ENCODE measurements around the gene MPND. TPM values are rescaled to one million over a fixed set of nuclear protein-coding genes. Genes with fewer than 3 reads are reported as not detected.

MPND gene
- total and polyA plus RNA-seq, 12 donors = 15.2 to 26.6 (median 20.9) TPM

GRCh38 chr19:4389511-4390016 lies 46.2 kb downstream of the MPND start:
- no peak for DNase-seq
- whole genome bisulfite sequencing, 2 donors = 49 to 53% methylated on average over 17 of the region's 17 CpGs
- ATAC-seq = peak in 4 of 8 donors; percentile 5 to 40 (median 24)
- TF ChIP-seq, protein P1, sequence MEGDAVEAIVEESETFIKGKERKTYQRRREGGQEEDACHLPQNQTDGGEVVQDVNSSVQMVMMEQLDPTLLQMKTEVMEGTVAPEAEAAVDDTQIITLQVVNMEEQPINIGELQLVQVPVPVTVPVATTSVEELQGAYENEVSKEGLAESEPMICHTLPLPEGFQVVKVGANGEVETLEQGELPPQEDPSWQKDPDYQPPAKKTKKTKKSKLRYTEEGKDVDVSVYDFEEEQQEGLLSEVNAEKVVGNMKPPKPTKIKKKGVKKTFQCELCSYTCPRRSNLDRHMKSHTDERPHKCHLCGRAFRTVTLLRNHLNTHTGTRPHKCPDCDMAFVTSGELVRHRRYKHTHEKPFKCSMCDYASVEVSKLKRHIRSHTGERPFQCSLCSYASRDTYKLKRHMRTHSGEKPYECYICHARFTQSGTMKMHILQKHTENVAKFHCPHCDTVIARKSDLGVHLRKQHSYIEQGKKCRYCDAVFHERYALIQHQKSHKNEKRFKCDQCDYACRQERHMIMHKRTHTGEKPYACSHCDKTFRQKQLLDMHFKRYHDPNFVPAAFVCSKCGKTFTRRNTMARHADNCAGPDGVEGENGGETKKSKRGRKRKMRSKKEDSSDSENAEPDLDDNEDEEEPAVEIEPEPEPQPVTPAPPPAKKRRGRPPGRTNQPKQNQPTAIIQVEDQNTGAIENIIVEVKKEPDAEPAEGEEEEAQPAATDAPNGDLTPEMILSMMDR (IDR thresholded peaks at IDR 0.05) = no peak
- Histone ChIP-seq H3K36me3 (peaks cover 0 to 43% (median 0%) of the 10 kb centered on the region in 9 donors), H3K9me3 (no peaks in the 10 kb centered on the region), H3K27me3 (no peaks in the 10 kb centered on the region), H3K4me3 (peak overlapping the region in 3 of 10 donors; percentile 10 to 33 (median 26)), H3K27ac (peak overlapping the region; percentile 18 to 91 (median 80)), H3K4me1 (peaks cover 41 to 74% (median 71%) of the 10 kb centered on the region in 9 donors)
- intact Hi-C loops (cut with DNase I) = no loop called here

DNA sequence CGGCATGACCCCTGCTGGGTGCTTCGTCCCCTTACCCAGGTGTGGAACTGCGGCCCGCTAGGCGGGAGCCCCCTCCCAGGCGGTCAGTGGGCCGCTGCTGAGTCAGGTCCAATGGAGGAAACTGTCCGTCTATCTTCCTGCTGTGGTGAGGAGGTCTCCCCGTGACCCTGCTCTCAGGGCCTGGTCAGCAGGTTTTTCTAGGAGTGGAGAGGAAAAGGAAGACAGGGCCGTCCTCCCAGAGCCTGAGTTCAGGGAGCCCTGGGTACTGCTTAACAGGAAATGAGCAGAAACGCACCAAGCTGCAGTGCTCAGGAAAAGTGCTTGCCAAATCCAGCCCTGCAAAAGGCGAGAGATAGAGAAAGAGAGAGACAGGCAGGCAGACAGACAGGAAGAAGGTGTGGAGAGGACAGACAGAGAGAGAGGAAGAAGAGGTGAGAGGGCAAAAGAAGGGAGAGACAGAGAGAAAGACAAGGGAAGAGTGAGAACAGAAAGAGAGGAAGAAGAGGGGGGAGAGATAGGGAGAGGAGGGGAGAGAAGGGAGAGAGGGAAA lies 46.7 kb downstream of the MPND start:
- peaks cover 0 to 43% (median 2%) of the 10 kb centered on the region in 9 donors for H3K36me3 ChIP-seq
- H3K27me3 ChIP-seq = no peaks in the 10 kb centered on the region
- DNase-seq (peak in 1 of 2 donors; percentile 60), ATAC-seq (peak; percentile 31 to 79 (median 66))
- 38 to 44% methylated on average over 12 of the region's 12 CpGs for WGBS, 2 donors
- H3K4me3 ChIP-seq = peak overlapping the region in 6 of 10 donors; percentile 13 to 33 (median 22)
- no peaks in the 10 kb centered on the region for H3K9me3 ChIP-seq
- TF ChIP-seq, protein P1 (IDR thresholded peaks at IDR 0.05) = no peak
- H3K4me1 ChIP-seq = peaks cover 41 to 80% (median 76%) of the 10 kb centered on the region in 9 donors
- intact Hi-C loops (cut with DNase I) = no loop called here
- peak overlapping the region; percentile 18 to 91 (median 80) for H3K27ac ChIP-seq

DNA sequence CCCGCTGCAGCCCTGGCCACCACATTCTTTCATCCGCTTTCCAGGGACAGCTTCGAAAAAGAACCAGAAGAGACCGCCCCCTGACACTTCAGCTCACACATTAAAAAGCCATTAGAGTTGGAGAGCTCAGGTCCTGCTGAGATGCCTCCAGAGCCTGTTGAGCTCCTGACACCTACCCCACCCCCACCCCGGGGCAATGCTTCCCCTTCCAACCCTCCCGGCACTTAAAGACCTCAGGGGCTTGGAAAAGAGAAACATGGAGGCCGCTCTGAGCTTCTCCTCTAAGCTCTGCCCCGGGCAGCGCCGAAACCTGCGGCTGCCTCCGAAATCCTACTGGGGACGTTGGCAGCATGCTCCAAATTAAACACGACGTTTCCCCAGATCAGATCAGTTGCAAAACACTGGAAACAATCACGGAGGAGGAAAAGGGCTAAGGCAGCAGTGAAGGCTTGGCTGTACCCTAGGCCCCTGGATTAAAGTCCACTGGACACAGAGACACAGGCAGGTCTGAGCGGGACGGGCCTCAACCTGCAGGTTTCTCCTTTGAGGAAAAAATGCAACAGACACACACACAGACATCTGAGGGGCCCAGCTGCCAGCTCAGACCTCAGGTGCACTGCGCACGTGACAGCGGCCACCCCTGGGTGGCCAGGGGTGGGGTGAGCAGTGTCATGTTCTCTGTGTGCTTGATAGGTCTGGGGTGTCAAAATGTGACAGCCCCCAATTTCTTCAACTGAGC lies 47.4 kb downstream of the MPND start:
- Histone ChIP-seq H3K36me3 (peaks cover 0 to 47% (median 3%) of the 10 kb centered on the region in 9 donors), H3K4me3 (peak overlapping the region in 7 of 10 donors; percentile 8 to 33 (median 18)), H3K27ac (peak overlapping the region; percentile 18 to 91 (median 80)), H3K4me1 (peaks cover 41 to 84% (median 78%) of the 10 kb centered on the region in 9 donors), H3K9me3 (no peaks in the 10 kb centered on the region), H3K27me3 (no peaks in the 10 kb centered on the region)
- 34 to 36% methylated on average over 21 of the region's 21 CpGs for WGBS, 2 donors
- TF ChIP-seq, protein P1 (IDR thresholded peaks at IDR 0.05) = no peak
- no peak for DNase-seq
- intact Hi-C loops (cut with DNase I) = no loop called here
- peak in 6 of 8 donors; percentile 10 to 28 (median 14) for ATAC-seq

- H3K36me3 ChIP-seq = peaks cover 0 to 53% (median 3%) of the 10 kb centered on the region in 9 donors
- 61 to 67% methylated on average over 9 of the region's 9 CpGs for WGBS, 2 donors
- TF ChIP-seq, protein P1 (IDR thresholded peaks at IDR 0.05) = no peak
- H3K4me3 ChIP-seq = peak overlapping the region in 4 of 10 donors; percentile 16 to 27 (median 20)
- intact Hi-C loops (cut with DNase I) = no loop called here
- DNase-seq = no peak
- no peaks in the 10 kb centered on the region for H3K9me3 ChIP-seq
- H3K4me1 ChIP-seq = peaks cover 41 to 84% (median 78%) of the 10 kb centered on the region in 9 donors
- H3K27me3 ChIP-seq = no peaks in the 10 kb centered on the region
- no peak for ATAC-seq
- peak overlapping the region; percentile 41 to 91 (median 80) for H3K27ac ChIP-seq
Measured at GRCh38 chr19:4391306-4391693, 47.9 kb downstream of the MPND start.

All from heart right ventricle (tissue), 16 donors.